Measurements from ENCODE around the gene ROPN1L. TPM values are rescaled to one million over a fixed set of nuclear protein-coding genes. Genes with fewer than 3 reads are reported as not detected.

Gene ROPN1L
- total RNA-seq, 1 experiment from 2014 or later = 7.1 TPM

DNA sequence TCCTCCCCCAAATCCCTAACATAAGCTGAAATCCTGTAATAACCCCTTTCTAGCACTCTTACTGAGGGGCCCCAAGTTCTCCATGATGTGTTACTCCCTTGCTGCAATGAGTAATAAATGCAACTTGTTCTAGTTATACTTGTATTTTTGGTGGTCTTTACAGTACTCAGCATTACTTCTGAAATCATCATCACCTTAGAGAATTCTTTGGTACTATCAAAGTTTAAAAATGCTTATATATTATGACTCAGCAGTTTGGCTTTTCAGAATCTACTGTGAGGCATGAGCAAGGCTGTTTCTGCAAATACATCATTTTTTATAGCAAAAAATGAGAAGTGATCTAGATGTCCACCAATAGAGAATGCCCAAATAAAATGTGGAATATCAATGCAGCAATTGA is 20.7 kb upstream of the ROPN1L start:
- H2AFZ ChIP-seq = no peak overlapping the region
- no peaks in the 10 kb centered on the region for H3K9me3 ChIP-seq (ENCODE audit: insufficient read depth, low read depth)
- H3K27me3 ChIP-seq (ENCODE audit: insufficient read depth, low read depth) = no peaks in the 10 kb centered on the region
- 0 out of 2 replicates have a peak overlapping the region, but pooled peaks have one; percentile 10 for H3K4me2 ChIP-seq
- peaks cover 4% of the 10 kb centered on the region; the same call in 1 of the 2 replicates for H3F3A ChIP-seq (ENCODE audit: insufficient read depth, low read depth)
- DNase-seq = no peak
- ChIA-PET CTCF (interaction anchor here (0.7 kb wide), 1 partner anchor 1303 kb away, joined by 4 read pairs; no protein-coding TSS in a partner anchor), POLR2A (ENCODE audit: unreplicated experiment) (interaction anchor here (0.7 kb wide), 1 partner anchor 20 kb away, joined by 8 read pairs; no protein-coding TSS in a partner anchor)
- no peaks in the 10 kb centered on the region for H4K20me1 ChIP-seq (ENCODE audit: insufficient read depth)
- TF ChIP-seq CTCF (conservative IDR thresholded peaks at IDR 0.05) (no peak), EZH2 (IDR thresholded peaks at IDR 0.05; ENCODE audit: low read depth) (no peak)
- 0 out of 2 replicates have a peak, but pooled peaks cover 5% of the 10 kb centered on the region for H3K79me2 ChIP-seq (ENCODE audit: low read depth)
- peak overlapping the region; percentile 59 for H3K27ac ChIP-seq
- intact Hi-C loops (cut with micrococcal nuclease; ENCODE audit: unreplicated experiment) = loop anchor here (5.0 kb wide), 1 partner anchor 154 kb away; no protein-coding TSS in a partner anchor
- H3K4me1 ChIP-seq (replicated peaks; ENCODE audit: insufficient read depth) = peaks cover 15% of the 10 kb centered on the region
- no peak overlapping the region for H3K4me3 ChIP-seq
- H3K36me3 ChIP-seq (ENCODE audit: low read depth) = peaks cover 82% of the 10 kb centered on the region
- H3K9me2 ChIP-seq (ENCODE audit: insufficient read depth) = no peaks in the 10 kb centered on the region
- BruUV-seq (replicated peaks) = no TSS peak

- H3K4me1 ChIP-seq (replicated peaks; ENCODE audit: insufficient read depth) = peaks cover 15% of the 10 kb centered on the region
- H3K4me2 ChIP-seq = no peak overlapping the region
- peaks cover 84% of the 10 kb centered on the region for H3K36me3 ChIP-seq (ENCODE audit: low read depth)
- peak overlapping the region; percentile 59 for H3K27ac ChIP-seq
- ChIA-PET CTCF (interaction anchor here (0.6 kb wide), 1 partner anchor 108 kb away, joined by 6 read pairs; no protein-coding TSS in a partner anchor), POLR2A (ENCODE audit: unreplicated experiment) (interaction anchor here (0.5 kb wide), 1 partner anchor 157 kb away, joined by 11 read pairs; no protein-coding TSS in a partner anchor)
- DNase-seq = no peak
- peaks cover 4% of the 10 kb centered on the region; the same call in 1 of the 2 replicates for H3F3A ChIP-seq (ENCODE audit: insufficient read depth, low read depth)
- no TSS peak for BruUV-seq (replicated peaks)
- H2AFZ ChIP-seq = no peak overlapping the region
- H3K9me3 ChIP-seq (ENCODE audit: insufficient read depth, low read depth) = no peaks in the 10 kb centered on the region
- TF ChIP-seq CTCF (conservative IDR thresholded peaks at IDR 0.05) (no peak), EZH2 (IDR thresholded peaks at IDR 0.05; ENCODE audit: low read depth) (no peak)
- intact Hi-C loops (cut with micrococcal nuclease; ENCODE audit: unreplicated experiment) = loop anchor here (5.0 kb wide), 1 partner anchor 155 kb away; no protein-coding TSS in a partner anchor
- H3K9me2 ChIP-seq (ENCODE audit: insufficient read depth) = no peaks in the 10 kb centered on the region
- no peaks in the 10 kb centered on the region for H3K27me3 ChIP-seq (ENCODE audit: insufficient read depth, low read depth)
- H4K20me1 ChIP-seq (ENCODE audit: insufficient read depth) = no peaks in the 10 kb centered on the region
- H3K4me3 ChIP-seq = no peak overlapping the region
- H3K79me2 ChIP-seq (ENCODE audit: low read depth) = 0 out of 2 replicates have a peak, but pooled peaks cover 5% of the 10 kb centered on the region
Measured at GRCh38 chr5:10421896-10422691, 19.6 kb upstream of the ROPN1L start.

DNA sequence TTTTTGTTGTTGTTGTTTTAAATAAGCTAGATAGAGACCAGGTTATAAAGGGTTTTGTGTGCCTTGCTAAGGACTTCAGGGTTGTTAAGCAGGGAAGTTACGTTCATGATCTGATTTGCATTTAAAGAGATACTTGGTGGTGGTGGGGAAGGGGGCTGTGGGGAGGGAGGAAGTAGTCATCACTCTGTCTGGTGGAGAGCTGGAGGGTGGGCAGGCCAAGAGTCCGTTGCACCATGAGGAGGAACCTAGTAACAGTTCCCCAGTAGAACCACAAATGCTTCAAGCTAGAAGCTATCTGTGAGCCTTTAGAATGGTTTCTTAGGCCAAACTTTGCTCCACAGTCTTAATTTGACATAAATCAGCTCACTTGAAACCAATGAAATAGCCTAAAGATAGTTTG is 18.7 kb upstream of the ROPN1L start:
- no peak overlapping the region for H3K27ac ChIP-seq
- intact Hi-C loops (cut with micrococcal nuclease; ENCODE audit: unreplicated experiment) = loop anchor here (5.0 kb wide), 1 partner anchor 156 kb away; no protein-coding TSS in a partner anchor
- TF ChIP-seq EZH2 (IDR thresholded peaks at IDR 0.05; ENCODE audit: low read depth) (no peak), CTCF (conservative IDR thresholded peaks at IDR 0.05) (no peak)
- H3K4me1 ChIP-seq (replicated peaks; ENCODE audit: insufficient read depth) = peaks cover 15% of the 10 kb centered on the region
- no TSS peak for BruUV-seq (replicated peaks)
- no peak overlapping the region for H2AFZ ChIP-seq
- H3K4me3 ChIP-seq = no peak overlapping the region
- no peaks in the 10 kb centered on the region for H3K9me3 ChIP-seq (ENCODE audit: insufficient read depth, low read depth)
- H3K4me2 ChIP-seq = no peak overlapping the region
- CTCF ChIA-PET = interaction anchor here (0.6 to 2.0 kb wide), 4 partner anchors 8 to 1216 kb away, joined by 5 to 9 read pairs (median 7); no protein-coding TSS in a partner anchor
- H3K36me3 ChIP-seq (ENCODE audit: low read depth) = peaks cover 84% of the 10 kb centered on the region
- no peaks in the 10 kb centered on the region for H4K20me1 ChIP-seq (ENCODE audit: insufficient read depth)
- peaks cover 4% of the 10 kb centered on the region; the same call in 1 of the 2 replicates for H3F3A ChIP-seq (ENCODE audit: insufficient read depth, low read depth)
- H3K9me2 ChIP-seq (ENCODE audit: insufficient read depth) = no peaks in the 10 kb centered on the region
- no peaks in the 10 kb centered on the region for H3K27me3 ChIP-seq (ENCODE audit: insufficient read depth, low read depth)
- H3K79me2 ChIP-seq (ENCODE audit: low read depth) = 0 out of 2 replicates have a peak, but pooled peaks cover 5% of the 10 kb centered on the region
- POLR2A ChIA-PET (ENCODE audit: unreplicated experiment) = interaction anchor here (0.7 kb wide), 1 partner anchor 39 kb away, joined by 25 read pairs; no protein-coding TSS in a partner anchor
- DNase-seq = no peak

Data from PC-9 (cell line).